Sciatic nerve (tissue), 2 donors: Measurements from ENCODE around the gene GRAMD1A. TPM values are rescaled to one million over a fixed set of nuclear protein-coding genes. Genes with fewer than 3 reads are reported as not detected.

Experiments
- ATAC-seq: fragments of 200-7000 bp; cut with Tn5 transposase; one replicate; pipeline ENCODE4 v1.9.1; 2020; ENCODE audit warnings: mild to moderate bottlenecking, moderate library complexity
- DNase-seq: peaks from one replicate; pipeline ENCODE4 v3.0.0-alpha.2; 2020; ENCODE audit warnings: low spot score
- intact Hi-C: fragments of 100-400 bp; cut with DNase I; formaldehyde crosslinking; loops from one replicate; pipeline ENCODE4 v1.14.2; 2022
- total RNA-seq: library from RNA; stranded (reverse); fragmentation: NEBNext Ultra II Directional; extraction: Animal tissue kit (Norgen Biotek cat#: 25700); gene quantifications from one replicate; pipeline ENCODE4 v1.2.1, GENCODE V29; 2021
- donor health status: DM: no; HTN: no; CAD: no.
- donor health status: DM: no; HTN: no; CAD: no.

Gene GRAMD1A
- total RNA-seq, 1 donor from 2014 or later = 81.2 TPM

GRCh38 chr19:35061583-35062373, 61.7 kb downstream of the GRAMD1A start:
- DNase-seq (no peak), ATAC-seq (no peak)
- intact Hi-C loops = no loop called here

- ATAC-seq (no peak), DNase-seq (no peak)
- intact Hi-C loops = no loop called here
Measured at GRCh38 chr19:35062942-35063341, 62.8 kb downstream of the GRAMD1A start.

GRCh38 chr19:35063940-35064818, 64.1 kb downstream of the GRAMD1A start:
- ATAC-seq = no peak
- intact Hi-C loops = no loop called here
- no peak for DNase-seq

- ATAC-seq (no peak), DNase-seq (no peak)
- intact Hi-C loops = loop anchor here (5.0 kb wide), 1 partner anchor 77 kb away; the partner anchor contains the start of gene FXYD7
Measured at GRCh38 chr19:35065574-35065973, 65.5 kb downstream of the GRAMD1A start.

GRCh38 chr19:35066121-35066520, 66.0 kb downstream of the GRAMD1A start:
- no peak for ATAC-seq
- DNase-seq = no peak
- intact Hi-C loops = loop anchor here (5.0 kb wide), 1 partner anchor 76 kb away; the partner anchor contains the start of gene FXYD7

GRCh38 chr19:35066691-35067563, 66.8 kb downstream of the GRAMD1A start:
- DNase-seq (peak; percentile 95), ATAC-seq (peak; percentile 94)
- intact Hi-C loops = loop anchor here (5.0 kb wide), 1 partner anchor 75 kb away; the partner anchor contains the start of gene FXYD7

GRCh38 chr19:35068941-35069634, 69.0 kb downstream of the GRAMD1A start:
- intact Hi-C loops = loop anchor here (5.0 kb wide), 1 partner anchor 73 kb away; the partner anchor contains the start of gene FXYD7

GRCh38 chr19:35069696-35070095, 69.6 kb downstream of the GRAMD1A start:
- intact Hi-C loops = loop anchor here (5.0 kb wide), 1 partner anchor 73 kb away; the partner anchor contains the start of gene FXYD7
- ATAC-seq = no peak
- DNase-seq = no peak

More at GRCh38 chr19:35068941-35069634, 69.0 kb downstream of the GRAMD1A start:
- ATAC-seq (no peak), DNase-seq (no peak)

GRCh38 chr19:35070471-35070870, 70.3 kb downstream of the GRAMD1A start:
- intact Hi-C loops = no loop called here

GRCh38 chr19:35073516-35073915, 73.4 kb downstream of the GRAMD1A start:
- DNase-seq (no peak), ATAC-seq (no peak)
- intact Hi-C loops = no loop called here

More at GRCh38 chr19:35070471-35070870, 70.3 kb downstream of the GRAMD1A start:
- DNase-seq (no peak), ATAC-seq (no peak)

- ATAC-seq (peak; percentile 10), DNase-seq (no peak)
- intact Hi-C loops = no loop called here
Measured at GRCh38 chr19:35073941-35074340, 73.8 kb downstream of the GRAMD1A start.

GRCh38 chr19:35074426-35075201, 74.5 kb downstream of the GRAMD1A start:
- DNase-seq = no peak
- no peak for ATAC-seq
- intact Hi-C loops = no loop called here

GRCh38 chr19:35075202-35076025, 75.3 kb downstream of the GRAMD1A start:
- intact Hi-C loops = no loop called here
- no peak for DNase-seq

GRCh38 chr19:35076026-35076370, 75.9 kb downstream of the GRAMD1A start:
- intact Hi-C loops = no loop called here
- no peak for ATAC-seq
- no peak for DNase-seq

More at GRCh38 chr19:35075202-35076025, 75.3 kb downstream of the GRAMD1A start:
- no peak for ATAC-seq
